ENCODE measurements around the gene CARM1.

DNA sequence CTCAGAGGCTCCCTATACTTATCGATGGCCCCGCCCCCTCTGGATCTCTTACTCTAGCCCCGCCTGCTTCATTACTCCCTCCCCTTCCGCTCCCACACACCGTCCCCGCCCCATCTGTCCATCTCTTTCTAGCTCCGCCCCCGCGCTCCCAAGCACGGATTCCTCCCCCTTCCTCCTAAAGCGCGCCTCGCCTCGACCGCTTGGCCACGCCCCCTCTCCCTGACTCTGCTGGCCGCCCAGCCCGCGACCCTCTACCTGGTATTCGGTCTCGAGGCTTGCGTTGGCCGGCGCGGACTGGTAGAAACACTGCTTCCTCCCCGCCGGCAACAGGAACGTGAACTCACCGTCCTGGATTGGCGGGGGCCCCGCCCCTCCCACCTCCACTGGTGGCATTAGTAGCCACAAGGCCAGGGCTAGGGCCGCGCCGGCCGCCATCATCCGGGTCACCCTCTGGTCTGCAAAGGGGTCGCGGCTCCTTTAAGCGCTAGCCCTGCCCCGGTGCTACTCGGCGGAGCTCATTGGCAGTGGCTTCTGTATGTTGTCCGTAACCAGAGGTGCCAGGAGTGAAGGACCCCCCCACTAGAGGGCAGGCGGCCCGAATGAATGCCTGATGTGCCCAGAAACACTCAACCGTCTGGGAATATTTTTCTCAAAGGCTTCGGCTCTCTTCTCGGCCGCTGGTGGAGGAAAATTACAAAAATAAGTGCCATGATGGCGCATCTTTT lies 35.4 kb upstream of the CARM1 start, which contains the start of gene TMED1:
- TF ChIP-seq POLR2A (IDR thresholded peaks at IDR 0.05) = peak in 1 of 2 donors; percentile 50
- TF ChIP-seq, protein P1, sequence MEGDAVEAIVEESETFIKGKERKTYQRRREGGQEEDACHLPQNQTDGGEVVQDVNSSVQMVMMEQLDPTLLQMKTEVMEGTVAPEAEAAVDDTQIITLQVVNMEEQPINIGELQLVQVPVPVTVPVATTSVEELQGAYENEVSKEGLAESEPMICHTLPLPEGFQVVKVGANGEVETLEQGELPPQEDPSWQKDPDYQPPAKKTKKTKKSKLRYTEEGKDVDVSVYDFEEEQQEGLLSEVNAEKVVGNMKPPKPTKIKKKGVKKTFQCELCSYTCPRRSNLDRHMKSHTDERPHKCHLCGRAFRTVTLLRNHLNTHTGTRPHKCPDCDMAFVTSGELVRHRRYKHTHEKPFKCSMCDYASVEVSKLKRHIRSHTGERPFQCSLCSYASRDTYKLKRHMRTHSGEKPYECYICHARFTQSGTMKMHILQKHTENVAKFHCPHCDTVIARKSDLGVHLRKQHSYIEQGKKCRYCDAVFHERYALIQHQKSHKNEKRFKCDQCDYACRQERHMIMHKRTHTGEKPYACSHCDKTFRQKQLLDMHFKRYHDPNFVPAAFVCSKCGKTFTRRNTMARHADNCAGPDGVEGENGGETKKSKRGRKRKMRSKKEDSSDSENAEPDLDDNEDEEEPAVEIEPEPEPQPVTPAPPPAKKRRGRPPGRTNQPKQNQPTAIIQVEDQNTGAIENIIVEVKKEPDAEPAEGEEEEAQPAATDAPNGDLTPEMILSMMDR (IDR thresholded peaks at IDR 0.05) = peak in 11 of 12 donors; percentile 12 to 58 (median 31)
